Measurements from ENCODE around the gene JPH4. TPM values are rescaled to one million over a fixed set of nuclear protein-coding genes. Genes with fewer than 3 reads are reported as not detected.

The JPH4 gene
- total RNA-seq, 1 experiment from 2014 or later, result not detected

DNA sequence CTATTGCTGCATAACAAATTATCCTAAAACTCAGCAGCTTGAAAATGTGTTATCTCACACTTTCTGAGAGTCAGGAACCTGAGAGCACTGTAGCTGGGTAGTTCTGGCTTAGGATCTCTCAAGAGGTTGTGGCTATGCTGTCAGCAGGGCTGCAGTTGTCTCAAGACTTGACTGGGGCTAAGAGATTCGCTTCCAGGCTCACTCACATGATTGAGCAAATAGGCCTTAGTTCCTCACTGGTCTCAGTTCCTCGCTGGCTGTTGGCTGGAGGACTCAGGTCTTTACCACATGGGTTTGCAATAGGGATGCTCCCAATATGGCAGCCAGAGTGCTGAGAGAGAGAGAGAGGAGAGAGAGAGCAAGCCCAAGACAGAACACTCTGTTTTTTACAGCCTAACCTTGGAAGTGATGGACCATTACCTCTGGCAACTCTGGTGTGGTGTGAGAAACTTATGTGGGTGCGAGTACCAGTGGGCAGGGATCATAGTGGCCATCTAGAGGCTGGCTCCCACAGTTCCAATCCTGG, 41.6 kb upstream of the JPH4 start:
- BruUV-seq (replicated peaks), result no TSS peak
- no peaks in the 10 kb centered on the region for H3K4me1 Mint-ChIP-seq (ENCODE audit: insufficient read depth, unreplicated experiment)
- no peak overlapping the region for H3K4me3 Mint-ChIP-seq (ENCODE audit: unreplicated experiment)
- intact Hi-C loops (cut with micrococcal nuclease), result no loop called here
- peaks cover 10% of the 10 kb centered on the region for H3K9me3 Mint-ChIP-seq (ENCODE audit: unreplicated experiment)
- H3K27ac Mint-ChIP-seq (ENCODE audit: low read depth, unreplicated experiment), result no peak overlapping the region
- TF ChIP-seq, protein P1, sequence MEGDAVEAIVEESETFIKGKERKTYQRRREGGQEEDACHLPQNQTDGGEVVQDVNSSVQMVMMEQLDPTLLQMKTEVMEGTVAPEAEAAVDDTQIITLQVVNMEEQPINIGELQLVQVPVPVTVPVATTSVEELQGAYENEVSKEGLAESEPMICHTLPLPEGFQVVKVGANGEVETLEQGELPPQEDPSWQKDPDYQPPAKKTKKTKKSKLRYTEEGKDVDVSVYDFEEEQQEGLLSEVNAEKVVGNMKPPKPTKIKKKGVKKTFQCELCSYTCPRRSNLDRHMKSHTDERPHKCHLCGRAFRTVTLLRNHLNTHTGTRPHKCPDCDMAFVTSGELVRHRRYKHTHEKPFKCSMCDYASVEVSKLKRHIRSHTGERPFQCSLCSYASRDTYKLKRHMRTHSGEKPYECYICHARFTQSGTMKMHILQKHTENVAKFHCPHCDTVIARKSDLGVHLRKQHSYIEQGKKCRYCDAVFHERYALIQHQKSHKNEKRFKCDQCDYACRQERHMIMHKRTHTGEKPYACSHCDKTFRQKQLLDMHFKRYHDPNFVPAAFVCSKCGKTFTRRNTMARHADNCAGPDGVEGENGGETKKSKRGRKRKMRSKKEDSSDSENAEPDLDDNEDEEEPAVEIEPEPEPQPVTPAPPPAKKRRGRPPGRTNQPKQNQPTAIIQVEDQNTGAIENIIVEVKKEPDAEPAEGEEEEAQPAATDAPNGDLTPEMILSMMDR (IDR thresholded peaks at IDR 0.05; ENCODE audit: unreplicated experiment), result no peak
- no peak for DNase-seq (ENCODE audit: unreplicated experiment)
- H3K36me3 Mint-ChIP-seq (ENCODE audit: insufficient read depth, unreplicated experiment), result no peaks in the 10 kb centered on the region
- POLR2A ChIA-PET, result no interaction called here
- peaks cover 53% of the 10 kb centered on the region for H3K27me3 Mint-ChIP-seq (ENCODE audit: insufficient read depth, unreplicated experiment)
- CTCF ChIA-PET, result interaction anchor here (1.0 to 3.8 kb wide), 3 partner anchors 12 to 46 kb away, joined by 3 to 23 read pairs (median 3); no protein-coding TSS in a partner anchor

DNA sequence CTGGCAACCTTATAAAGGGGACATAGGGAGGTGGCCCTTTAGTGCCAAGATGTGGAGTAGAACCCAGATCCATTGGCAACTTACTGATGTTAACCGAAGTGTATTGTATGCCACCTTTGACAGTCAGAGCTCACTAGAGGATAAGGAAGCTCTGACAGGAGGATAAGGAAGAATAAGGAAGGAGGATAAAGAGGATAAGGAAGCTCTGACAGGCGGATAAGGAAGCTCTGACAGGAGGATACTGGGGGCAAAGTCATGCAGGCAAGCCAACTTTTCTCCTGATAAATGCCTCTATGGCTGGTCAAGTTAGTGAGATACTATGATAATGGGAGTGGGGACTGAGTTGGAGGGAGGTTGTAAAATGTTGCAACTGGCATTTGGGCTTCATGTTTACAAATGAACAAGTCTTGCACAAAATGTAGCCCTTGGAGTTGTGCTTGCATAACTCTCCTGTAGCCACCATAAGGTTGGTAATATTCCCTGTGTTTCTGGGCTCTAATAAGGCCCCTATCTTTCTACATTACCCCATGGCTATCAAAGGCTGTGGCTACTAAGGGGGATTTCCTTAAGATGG, 39.9 kb upstream of the JPH4 start:
- Mint-ChIP-seq H3K27ac (ENCODE audit: low read depth, unreplicated experiment) (no peak overlapping the region), H3K27me3 (ENCODE audit: insufficient read depth, unreplicated experiment) (peaks cover 67% of the 10 kb centered on the region), H3K36me3 (ENCODE audit: insufficient read depth, unreplicated experiment) (no peaks in the 10 kb centered on the region), H3K9me3 (ENCODE audit: unreplicated experiment) (no peaks in the 10 kb centered on the region), H3K4me3 (ENCODE audit: unreplicated experiment) (no peak overlapping the region), H3K4me1 (ENCODE audit: insufficient read depth, unreplicated experiment) (no peaks in the 10 kb centered on the region)
- TF ChIP-seq, protein P1 (IDR thresholded peaks at IDR 0.05; ENCODE audit: unreplicated experiment), result no peak
- intact Hi-C loops (cut with micrococcal nuclease), result no loop called here
- no TSS peak for BruUV-seq (replicated peaks)
- DNase-seq (ENCODE audit: unreplicated experiment), result no peak
- POLR2A ChIA-PET, result no interaction called here
- CTCF ChIA-PET, result no interaction called here

DNA sequence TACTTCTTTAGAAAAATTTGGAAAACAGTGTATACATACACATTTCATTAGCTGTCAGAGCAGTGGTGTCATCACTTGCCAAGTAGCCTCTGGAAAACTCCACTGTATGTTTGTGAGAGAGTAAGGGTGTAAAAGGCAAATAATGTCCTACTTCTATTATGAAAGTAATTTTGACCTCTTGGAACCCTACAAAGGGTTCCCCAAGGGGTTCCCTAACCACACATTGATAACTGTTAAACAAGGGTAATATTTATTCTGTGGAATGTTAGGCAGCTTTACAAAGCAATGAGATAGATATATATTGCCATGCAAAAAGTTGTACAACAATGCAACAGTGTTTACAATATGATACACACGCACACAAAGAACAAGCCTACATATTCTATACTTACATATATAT, 38.9 kb upstream of the JPH4 start:
- TF ChIP-seq, protein P1 (IDR thresholded peaks at IDR 0.05; ENCODE audit: unreplicated experiment), result no peak
- POLR2A ChIA-PET, result no interaction called here
- intact Hi-C loops (cut with micrococcal nuclease), result no loop called here
- Mint-ChIP-seq H3K4me3 (ENCODE audit: unreplicated experiment) (no peak overlapping the region), H3K9me3 (ENCODE audit: unreplicated experiment) (no peaks in the 10 kb centered on the region), H3K27me3 (ENCODE audit: insufficient read depth, unreplicated experiment) (peaks cover 69% of the 10 kb centered on the region), H3K4me1 (ENCODE audit: insufficient read depth, unreplicated experiment) (no peaks in the 10 kb centered on the region), H3K27ac (ENCODE audit: low read depth, unreplicated experiment) (no peak overlapping the region), H3K36me3 (ENCODE audit: insufficient read depth, unreplicated experiment) (no peaks in the 10 kb centered on the region)
- no TSS peak for BruUV-seq (replicated peaks)
- no peak for DNase-seq (ENCODE audit: unreplicated experiment)
- CTCF ChIA-PET, result interaction anchor here (0.9 to 1.9 kb wide), 2 partner anchors 14 to 217 kb away, joined by 3 to 5 read pairs; no protein-coding TSS in a partner anchor

DNA sequence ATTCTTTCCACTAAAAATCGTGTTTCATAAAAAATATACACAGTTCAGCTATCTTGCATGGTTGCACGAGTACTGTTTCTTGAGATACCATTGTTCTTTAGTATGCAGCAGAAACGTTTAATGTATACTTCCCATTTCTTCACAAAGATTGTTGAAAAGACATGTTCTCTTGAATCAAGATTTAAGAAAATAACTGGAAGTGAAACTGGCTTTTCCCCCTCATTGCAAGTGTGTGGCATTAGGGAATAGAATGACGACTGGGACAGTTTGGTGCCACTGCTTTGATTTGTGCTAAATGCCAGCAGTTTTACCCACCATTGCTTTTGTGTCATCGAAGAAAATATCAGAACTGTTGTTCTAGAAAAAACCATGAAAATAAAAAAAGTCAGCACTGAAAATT, 37.3 kb upstream of the JPH4 start:
- Mint-ChIP-seq H3K27me3 (ENCODE audit: insufficient read depth, unreplicated experiment) (peaks cover 62% of the 10 kb centered on the region), H3K9me3 (ENCODE audit: unreplicated experiment) (no peaks in the 10 kb centered on the region), H3K36me3 (ENCODE audit: insufficient read depth, unreplicated experiment) (no peaks in the 10 kb centered on the region), H3K4me3 (ENCODE audit: unreplicated experiment) (no peak overlapping the region), H3K4me1 (ENCODE audit: insufficient read depth, unreplicated experiment) (no peaks in the 10 kb centered on the region), H3K27ac (ENCODE audit: low read depth, unreplicated experiment) (no peak overlapping the region)
- CTCF ChIA-PET, result interaction anchor here (1.3 to 1.9 kb wide), 2 partner anchors 16 to 289 kb away, joined by 3 to 5 read pairs; no protein-coding TSS in a partner anchor
- DNase-seq (ENCODE audit: unreplicated experiment), result no peak
- intact Hi-C loops (cut with micrococcal nuclease), result no loop called here
- TF ChIP-seq, protein P1 (IDR thresholded peaks at IDR 0.05; ENCODE audit: unreplicated experiment), result no peak
- POLR2A ChIA-PET, result no interaction called here
- BruUV-seq (replicated peaks), result no TSS peak
